IMR-90 (cell line): ENCODE measurements around the gene PPP1CB. TPM values are rescaled to one million over a fixed set of nuclear protein-coding genes. Genes with fewer than 3 reads are reported as not detected.

Experiments
- ATAC-seq: fragments of 200-7000 bp; cut with Tn5 transposase; 2 replicates; pipeline ENCODE4 v1.9.1; 2020; ENCODE audit warnings: low read depth, mild to moderate bottlenecking, moderate library complexity
- BruUV-seq: library from RNA; stranded (reverse); fragments of 400-500 nt; replicated peaks from 2 replicates; lab custom pipeline; 2021; lab: Mats Ljungman, UMichigan
- CTCF ChIA-PET: fragments of 300-600 bp; formaldehyde crosslinking; extraction: SDS; loops from one replicate; lab custom pipeline; 2021; ENCODE audit warnings: antibody characterized with exemption; lab: Yijun Ruan, JAX
- POLR2A ChIA-PET: fragments of 300-600 bp; sonication (Branson Sonifier 250); formaldehyde crosslinking; loops from one replicate; lab custom pipeline; 2022; ENCODE audit warnings: antibody characterized with exemption; ENCODE audit not compliant: unreplicated experiment; lab: Charles Lee
- DNase-seq: peaks from one replicate; pipeline ENCODE4 v3.0.0; 2013
- H2AFZ ChIP-seq: replicated peaks from 2 replicates; pipeline ENCODE3; 2013; ENCODE audit warnings: low read length, mild to moderate bottlenecking; ENCODE audit not compliant: poor library complexity
- H2AK5ac ChIP-seq: 2 replicates; pipeline ENCODE4 v1.6.1; 2013; ENCODE audit warnings: low read depth, low read length, inconsistent platforms
- H2AK9ac ChIP-seq: replicated peaks from 2 replicates; pipeline ENCODE3; 2013; ENCODE audit warnings: mild to moderate bottlenecking, low read depth, low read length, moderate library complexity; ENCODE audit not compliant: poor library complexity
- H2BK120ac ChIP-seq: 2 replicates; pipeline ENCODE4 v1.6.1; 2013; ENCODE audit warnings: low read depth, low read length, inconsistent platforms
- H2BK15ac ChIP-seq: 3 replicates; pipeline ENCODE4 v1.6.1; 2013; ENCODE audit warnings: low read depth, low read length, inconsistent platforms
- H2BK20ac ChIP-seq: 2 replicates; pipeline ENCODE4 v1.6.1; 2013; ENCODE audit warnings: low read depth, mild to moderate bottlenecking, inconsistent platforms, low read length, moderate library complexity
- H2BK5ac ChIP-seq: 2 replicates; pipeline ENCODE4 v1.6.1; 2013; ENCODE audit warnings: mild to moderate bottlenecking, low read depth, low read length, inconsistent platforms; ENCODE audit not compliant: poor library complexity, severe bottlenecking
- H3K14ac ChIP-seq: replicated peaks from 2 replicates; pipeline ENCODE4 v1.6.1; 2013; ENCODE audit warnings: low read depth, low read length, inconsistent platforms
- H3K18ac ChIP-seq: 2 replicates; pipeline ENCODE4 v1.6.1; 2013; ENCODE audit warnings: low read depth, low read length, control low read depth
- H3K23ac ChIP-seq: 2 replicates; pipeline ENCODE4 v1.6.1; 2013; ENCODE audit warnings: low read depth, low read length, inconsistent platforms
- H3K27ac ChIP-seq: 2 replicates; pipeline ENCODE4 v1.5.1; 2013; ENCODE audit warnings: mild to moderate bottlenecking, control low read depth, low read length; ENCODE audit not compliant: insufficient read depth
- H3K27me3 ChIP-seq: 2 replicates; pipeline ENCODE4 v1.6.1; 2013; ENCODE audit warnings: low read length; ENCODE audit not compliant: control insufficient read depth, insufficient read depth
- H3K36me3 ChIP-seq: 2 replicates; pipeline ENCODE4 v1.6.1; 2013; ENCODE audit warnings: low read length, mixed read lengths; ENCODE audit not compliant: control insufficient read depth, insufficient read depth
- H3K4ac ChIP-seq: 2 replicates; pipeline ENCODE4 v1.6.1; 2013; ENCODE audit warnings: low read depth, low read length, inconsistent platforms
- H3K4me1 ChIP-seq: 2 replicates; pipeline ENCODE4 v1.6.1; 2013; ENCODE audit warnings: low read length, mixed read lengths; ENCODE audit not compliant: control insufficient read depth, insufficient read depth
- H3K4me2 ChIP-seq: 2 replicates; pipeline ENCODE4 v1.6.1; 2013; ENCODE audit warnings: low read depth, mild to moderate bottlenecking, control low read depth, low read length, moderate library complexity
- H3K4me3 ChIP-seq: 2 replicates; pipeline ENCODE4 v1.5.1; 2013; ENCODE audit warnings: low read depth, mild to moderate bottlenecking, control low read depth, low read length, moderate library complexity; ENCODE audit not compliant: insufficient read depth
- H3K56ac ChIP-seq: 2 replicates; pipeline ENCODE4 v1.6.1; 2013; ENCODE audit warnings: low read length, inconsistent platforms; ENCODE audit not compliant: insufficient read depth; ENCODE audit errors: extremely low read depth
- H3K79me1 ChIP-seq, 2 experiments: 2 replicates each; pipeline ENCODE4 v1.6.1; 2013; ENCODE audit warnings: low read length in 2 of 2, inconsistent platforms in 1 of 2, low read depth in 1 of 2
- H3K9ac ChIP-seq: 2 replicates; pipeline ENCODE4 v1.6.1; 2013; ENCODE audit warnings: low read depth, low read length, control low read depth
- H3K9me1 ChIP-seq: 2 replicates; pipeline ENCODE4 v1.6.1; 2013; ENCODE audit warnings: low read length, inconsistent platforms; ENCODE audit not compliant: insufficient read depth
- H3K9me3 ChIP-seq: 2 replicates; pipeline ENCODE4 v1.6.1; 2013; ENCODE audit warnings: low read length; ENCODE audit not compliant: control insufficient read depth, insufficient read depth
- H4K20me1 ChIP-seq: 2 replicates; pipeline ENCODE4 v1.6.1; 2013; ENCODE audit warnings: low read length, inconsistent platforms; ENCODE audit not compliant: insufficient read depth
- H4K5ac ChIP-seq: 2 replicates; pipeline ENCODE4 v1.6.1; 2013; ENCODE audit warnings: mild to moderate bottlenecking, low read depth, low read length, control low read depth
- H4K8ac ChIP-seq, 2 experiments: 2 replicates each; pipeline ENCODE4 v1.6.1; 2013; ENCODE audit warnings: low read depth in 2 of 2, low read length in 2 of 2, control low read depth in 1 of 2, inconsistent platforms in 1 of 2
- H4K91ac ChIP-seq: 2 replicates; pipeline ENCODE4 v1.6.1; 2013; ENCODE audit warnings: low read depth, low read length, inconsistent platforms; ENCODE audit not compliant: insufficient read depth
- BHLHE40 ChIP-seq: fragments of 150-350 bp; IDR thresholded peaks from 2 replicates; pipeline ENCODE4 v1.6.1; 2016; ENCODE audit warnings: mild to moderate bottlenecking, low read depth, low read length
- CEBPB ChIP-seq: IDR thresholded peaks from 2 replicates; pipeline ENCODE4 v1.6.1; 2012; ENCODE audit warnings: low read depth, low read length, improper control_type of control experiment
- CHD1 ChIP-seq: IDR thresholded peaks from 2 replicates; pipeline ENCODE4 v1.6.1; 2012; ENCODE audit warnings: low read depth, low read length, improper control_type of control experiment
- CTCF ChIP-seq: conservative IDR thresholded peaks from 2 replicates; pipeline ENCODE4 v1.5.1; 2012; ENCODE audit warnings: mild to moderate bottlenecking, low read depth, low read length, improper control_type of control experiment
- ELK1 ChIP-seq: fragments of 150-350 bp; IDR thresholded peaks from 2 replicates; pipeline ENCODE4 v1.6.1; 2016; ENCODE audit warnings: low read depth, mild to moderate bottlenecking, low read length, moderate library complexity, borderline replicate concordance
- FOS ChIP-seq: fragments of 150-350 bp; IDR thresholded peaks from 2 replicates; pipeline ENCODE4 v1.6.1; 2016; ENCODE audit warnings: low read depth, low read length
- MAFK ChIP-seq: IDR thresholded peaks from 2 replicates; pipeline ENCODE4 v1.6.1; 2012; ENCODE audit warnings: low read depth, low read length, improper control_type of control experiment
- MAZ ChIP-seq: IDR thresholded peaks from 2 replicates; pipeline ENCODE4 v1.6.1; 2012; ENCODE audit warnings: low read depth, mild to moderate bottlenecking, low read length, improper control_type of control experiment, moderate library complexity, borderline replicate concordance
- MXI1 ChIP-seq: IDR thresholded peaks from 2 replicates; pipeline ENCODE4 v1.6.1; 2012; ENCODE audit warnings: low read depth, mild to moderate bottlenecking, low read length, moderate library complexity, borderline replicate concordance
- NFE2L2 ChIP-seq: fragments of 150-350 bp; IDR thresholded peaks from 2 replicates; pipeline ENCODE4 v1.6.1; 2016; ENCODE audit warnings: low read depth, mild to moderate bottlenecking, low read length
- POLR2A ChIP-seq: IDR thresholded peaks from 2 replicates; pipeline ENCODE4 v1.6.1; 2012; ENCODE audit warnings: mild to moderate bottlenecking, low read depth, low read length
- RAD21 ChIP-seq: IDR thresholded peaks from 2 replicates; pipeline ENCODE4 v1.6.1; 2012; ENCODE audit warnings: low read length, improper control_type of control experiment
- RCOR1 ChIP-seq: IDR thresholded peaks from 2 replicates; pipeline ENCODE4 v1.6.1; 2012; ENCODE audit warnings: mild to moderate bottlenecking, low read length, improper control_type of control experiment; ENCODE audit not compliant: insufficient replicate concordance
- RFX5 ChIP-seq: IDR thresholded peaks from 2 replicates; pipeline ENCODE4 v1.8.0; 2012; ENCODE audit warnings: low read depth, mild to moderate bottlenecking, low read length, moderate library complexity
- SMC3 ChIP-seq: fragments of 150-350 bp; IDR thresholded peaks from 2 replicates; pipeline ENCODE4 v1.6.1; 2016; ENCODE audit warnings: low read depth, mild to moderate bottlenecking, antibody characterized with exemption, low read length, moderate library complexity
- USF2 ChIP-seq: fragments of 150-350 bp; IDR thresholded peaks from 2 replicates; pipeline ENCODE4 v1.6.1; 2017; ENCODE audit warnings: mild to moderate bottlenecking, antibody characterized with exemption, low read length, low read depth
- WGBS, 2 experiments: methylation state at CpG; one replicate each; pipeline versions ENCODE4 v1.1.5 to v1.1.7; 2013; ENCODE audit warnings: missing lambda C conversion rate in 2 of 2; ENCODE audit not compliant: insufficient read length in 1 of 2; ENCODE audit errors: extremely low coverage in 2 of 2; 5-methylcytosine and 5-hydroxymethylcytosine counted together
- dilution Hi-C: fragments of 300-500 bp; cut with HindIII; formaldehyde crosslinking; loops from one replicate; pipeline ENCODE4 v1.14.3; 2018; ENCODE audit warnings: low sequenced_read_pairs; ENCODE audit not compliant: unreplicated experiment
- in situ Hi-C: fragments of 300-500 bp; cut with MboI; formaldehyde crosslinking; loops from 3 replicates; pipeline ENCODE4 v1.14.3; 2019; ENCODE audit warnings: low sequenced_read_pairs, inconsistent platforms, mixed read lengths
- intact Hi-C: fragments of 100-400 bp; cut with micrococcal nuclease; formaldehyde crosslinking; loops from 2 replicates; pipeline ENCODE4 v1.10.0; 2022
- polyA plus RNA-seq, 3 experiments: library from polyadenylated mRNA; depleted of rRNA; stranded (reverse); fragments of >200 nt; gene quantifications; 2 replicates each; pipeline ENCODE4 v1.2.3, GENCODE V29; 2012; ENCODE audit warnings: low replicate concordance in 1 of 3
- total RNA-seq: library from RNA; depleted of rRNA; stranded (reverse); fragments of >200 nt; gene quantifications from 2 replicates; pipeline ENCODE4 v1.2.3, GENCODE V29; 2012

The PPP1CB gene
- total and polyA plus RNA-seq, 2 of the 4 experiments (the other 2 are of a cell fraction), result 37.7 to 111 TPM

- 100% methylated on average over 1 of the region's 4 CpGs; no CpG with 5 or more reads in 1 of the 2 experiments for WGBS, 2 experiments
- H3K4me2 ChIP-seq, result no peak overlapping the region
- H2BK15ac ChIP-seq, result no peak overlapping the region
- no peak overlapping the region for H3K56ac ChIP-seq
- no peak overlapping the region for H4K5ac ChIP-seq
- H3K9me3 ChIP-seq, result no peaks in the 10 kb centered on the region
- no peak overlapping the region for H2BK120ac ChIP-seq
- H3K14ac ChIP-seq, result no peak overlapping the region
- H3K4ac ChIP-seq, result no peak overlapping the region
- dilution Hi-C loops, result no loop called here
- intact Hi-C loops, result no loop called here
- H3K4me3 ChIP-seq, result no peak overlapping the region
- H2BK5ac ChIP-seq, result no peak overlapping the region
- H4K91ac ChIP-seq, result no peak overlapping the region
- no peaks in the 10 kb centered on the region for H3K9me1 ChIP-seq
- H3K27ac ChIP-seq, result no peak overlapping the region
- TF ChIP-seq USF2 (no peak), CTCF (no peak), BHLHE40 (no peak), MAZ (no peak), MXI1 (no peak), NFE2L2 (no peak), POLR2A (no peak), RFX5 (no peak), CHD1 (no peak), CEBPB (no peak), SMC3 (no peak), FOS (no peak), MAFK (no peak), RAD21 (no peak), ELK1 (no peak), RCOR1 (no peak)
- no TSS peak for BruUV-seq
- no peaks in the 10 kb centered on the region for H3K27me3 ChIP-seq
- DNase-seq, result no peak
- no peaks in the 10 kb centered on the region for H4K20me1 ChIP-seq
- POLR2A ChIA-PET, result no interaction called here
- no peak overlapping the region for H4K8ac ChIP-seq
- in situ Hi-C loops, result no loop called here
- H3K4me1 ChIP-seq, result peaks cover 4% of the 10 kb centered on the region; the same call in 1 of the 2 replicates
- H2AFZ ChIP-seq, result no peak overlapping the region
- H2AK9ac ChIP-seq, result no peak overlapping the region
- no peak overlapping the region for H2AK5ac ChIP-seq
- H2BK20ac ChIP-seq, result no peak overlapping the region
- no peak overlapping the region for H3K23ac ChIP-seq
- no peaks in the 10 kb centered on the region for H3K36me3 ChIP-seq
- ATAC-seq, result no peak
- H3K9ac ChIP-seq, result no peak overlapping the region
- CTCF ChIA-PET, result no interaction called here
- peaks cover 0 to 12% of the 10 kb centered on the region in 2 experiments; a peak in 1 of 4 replicates for H3K79me1 ChIP-seq
- no peak overlapping the region for H3K18ac ChIP-seq
Measured at GRCh38 chr2:28745876-28746275, 5.8 kb upstream of the PPP1CB start.
